GM18951 (cell line): ENCODE results near the gene TSC22D2.

Experiments used
- POLR2A ChIP-seq: IDR thresholded peaks from 4 replicates; pipeline ENCODE4 v1.6.1; 2011; ENCODE audit warnings: mild to moderate bottlenecking; ENCODE audit not compliant: insufficient read length, insufficient read depth; ENCODE audit errors: extremely low read depth
- in situ Hi-C: fragments of 300-500 bp; cut with MboI; formaldehyde crosslinking; loops from one replicate; pipeline ENCODE4 v1.12.0; 2022; ENCODE audit warnings: low sequenced_read_pairs, mixed read lengths, inconsistent platforms; ENCODE audit not compliant: unreplicated experiment

Gene TSC22D2

GRCh38 chr3:150396956-150397550 is 11.0 kb upstream of the TSC22D2 start:
- no peak for TF ChIP-seq POLR2A
- in situ Hi-C loops: no loop called here

DNA sequence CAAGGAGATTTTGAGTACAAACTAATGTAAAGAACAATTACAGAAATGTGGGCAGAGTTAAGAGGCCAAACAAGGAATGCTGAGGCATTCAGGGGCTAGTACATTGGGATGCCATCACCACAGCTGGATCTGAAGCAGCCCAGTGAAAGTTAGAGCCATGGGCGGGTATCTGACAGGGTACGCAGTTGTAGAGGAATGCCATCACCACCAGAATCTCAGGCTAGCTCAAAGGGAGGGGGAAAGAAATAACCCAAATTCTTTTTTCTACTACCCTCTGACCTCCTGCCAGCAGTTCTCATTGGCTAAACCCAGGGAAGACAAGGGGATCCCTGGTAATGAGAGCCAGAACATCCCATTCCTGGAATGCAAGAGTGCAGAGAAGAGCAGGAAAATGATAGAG is 9.0 kb upstream of the TSC22D2 start:
- in situ Hi-C loops: no loop called here
- no peak for TF ChIP-seq POLR2A

GRCh38 chr3:150401285-150401684 is 6.8 kb upstream of the TSC22D2 start:
- in situ Hi-C loops: no loop called here
- no peak for TF ChIP-seq POLR2A

- in situ Hi-C loops: no loop called here
- TF ChIP-seq POLR2A: no peak
Observed at GRCh38 chr3:150402217-150402616, 5.9 kb upstream of the TSC22D2 start.

DNA sequence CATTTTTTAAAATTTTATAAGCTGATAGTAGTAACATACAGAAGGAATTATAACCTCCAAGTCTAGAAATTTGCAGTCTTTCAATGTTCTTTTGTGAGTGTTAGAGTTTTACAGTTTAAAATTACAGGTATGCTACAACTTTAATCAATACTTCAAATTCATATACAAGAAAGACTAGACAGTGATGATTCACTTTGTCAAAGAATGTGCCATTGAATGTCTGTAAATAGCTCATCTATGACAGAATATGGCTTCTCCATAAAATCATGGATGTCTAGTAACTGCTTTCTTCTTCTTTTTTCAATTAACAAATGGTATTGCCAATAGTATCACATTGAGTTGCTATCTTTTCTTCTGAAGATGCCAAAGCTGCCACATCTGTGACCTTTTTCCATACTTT is 4.1 kb upstream of the TSC22D2 start:
- TF ChIP-seq POLR2A: no peak
- in situ Hi-C loops: no loop called here

GRCh38 chr3:150407051-150407807 is 869 bp upstream of the TSC22D2 start:
- no peak for TF ChIP-seq POLR2A
- in situ Hi-C loops: no loop called here

DNA sequence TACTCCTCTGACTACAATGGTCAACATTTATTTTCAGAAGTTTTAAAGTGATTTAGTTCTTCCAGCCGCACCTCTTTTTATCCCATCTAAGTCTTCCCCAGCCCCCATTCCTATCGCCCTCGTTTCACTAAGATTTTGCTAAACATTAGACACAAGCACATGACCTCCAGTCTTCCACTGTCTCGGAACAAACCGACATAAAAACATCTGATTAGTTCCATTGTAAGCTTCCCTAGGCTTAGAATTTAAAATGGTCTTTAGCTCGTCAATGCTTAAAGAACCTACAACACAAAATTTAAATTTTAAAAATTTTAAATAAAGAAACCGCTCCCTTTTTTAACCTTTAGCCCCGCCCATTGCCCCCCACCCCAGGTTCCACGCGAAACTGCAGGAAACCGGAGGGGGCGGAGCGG is 284 bp upstream of the TSC22D2 start:
- no peak for TF ChIP-seq POLR2A
- in situ Hi-C loops: no loop called here

DNA sequence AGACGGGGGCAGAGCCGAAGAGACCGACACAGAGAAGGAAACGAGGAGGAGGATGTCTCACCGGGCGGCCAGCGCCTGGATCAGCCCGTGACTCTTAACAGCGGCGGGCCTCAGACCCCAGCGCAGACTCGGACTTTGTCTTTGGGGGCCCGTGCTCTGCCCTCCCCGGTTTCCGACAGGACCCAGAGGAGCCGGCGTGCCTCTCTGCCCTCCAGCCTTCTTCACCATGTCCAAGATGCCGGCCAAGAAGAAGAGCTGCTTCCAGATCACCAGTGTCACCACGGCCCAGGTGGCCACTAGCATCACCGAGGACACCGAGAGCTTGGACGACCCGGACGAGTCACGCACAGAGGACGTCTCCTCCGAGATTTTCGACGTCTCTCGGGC is 1.0 kb downstream of the TSC22D2 start:
- in situ Hi-C loops: no loop called here

DNA sequence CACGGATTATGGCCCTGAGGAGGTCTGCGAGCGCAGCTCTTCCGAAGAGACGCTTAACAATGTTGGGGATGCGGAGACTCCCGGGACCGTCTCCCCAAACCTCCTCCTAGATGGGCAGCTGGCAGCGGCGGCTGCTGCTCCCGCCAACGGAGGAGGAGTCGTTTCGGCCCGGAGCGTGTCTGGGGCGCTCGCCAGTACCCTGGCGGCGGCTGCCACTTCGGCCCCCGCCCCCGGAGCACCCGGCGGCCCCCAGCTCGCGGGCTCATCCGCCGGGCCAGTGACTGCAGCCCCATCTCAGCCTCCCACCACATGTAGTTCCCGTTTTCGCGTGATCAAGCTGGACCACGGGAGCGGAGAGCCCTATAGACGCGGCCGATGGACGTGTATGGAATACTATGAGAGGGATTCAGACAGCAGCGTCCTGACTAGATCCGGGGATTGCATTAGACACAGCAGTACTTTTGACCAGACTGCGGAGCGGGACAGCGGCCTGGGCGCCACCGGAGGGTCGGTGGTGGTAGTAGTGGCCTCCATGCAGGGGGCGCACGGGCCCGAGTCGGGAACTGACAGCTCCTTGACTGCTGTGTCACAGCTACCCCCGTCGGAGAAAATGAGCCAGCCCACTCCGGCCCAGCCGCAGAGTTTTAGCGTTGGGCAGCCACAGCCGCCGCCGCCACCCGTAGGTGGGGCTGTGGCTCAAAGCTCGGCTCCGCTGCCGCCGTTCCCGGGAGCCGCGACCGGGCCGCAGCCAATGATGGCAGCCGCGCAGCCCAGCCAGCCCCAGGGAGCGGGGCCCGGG is 1.6 kb downstream of the TSC22D2 start:
- in situ Hi-C loops: no loop called here
- TF ChIP-seq POLR2A: peak; percentile 26

More for the DNA sequence above, 1.0 kb downstream of the TSC22D2 start:
- TF ChIP-seq POLR2A: no peak

- in situ Hi-C loops: no loop called here
- TF ChIP-seq POLR2A: no peak
Observed at GRCh38 chr3:150410311-150411105, 2.4 kb downstream of the TSC22D2 start.

GRCh38 chr3:150411106-150411460 is 3.0 kb downstream of the TSC22D2 start:
- in situ Hi-C loops: no loop called here
- no peak for TF ChIP-seq POLR2A

GRCh38 chr3:150411546-150411945 is 3.4 kb downstream of the TSC22D2 start:
- in situ Hi-C loops: no loop called here
- TF ChIP-seq POLR2A: no peak

- no peak for TF ChIP-seq POLR2A
- in situ Hi-C loops: no loop called here
Observed at GRCh38 chr3:150411976-150412375, 3.9 kb downstream of the TSC22D2 start.
